CD4-positive, alpha-beta T cell treated with Interleukin-4 for 4 hours (primary cell): ENCODE measurements around the gene PKIG.
"Not testable (repeated sequence)": the region's sequence is repeated elsewhere in the genome, so short reads cannot be mapped to it uniquely, and the experiment has no call there.

Experiments used
- DNase-seq: peaks from one replicate; pipeline ENCODE4 v3.0.0-alpha.2; 2020

PKIG gene

GRCh38 chr20:44643596-44644229, 61.3 kb downstream of the PKIG start:
- peak; percentile 77 for DNase-seq

DNA sequence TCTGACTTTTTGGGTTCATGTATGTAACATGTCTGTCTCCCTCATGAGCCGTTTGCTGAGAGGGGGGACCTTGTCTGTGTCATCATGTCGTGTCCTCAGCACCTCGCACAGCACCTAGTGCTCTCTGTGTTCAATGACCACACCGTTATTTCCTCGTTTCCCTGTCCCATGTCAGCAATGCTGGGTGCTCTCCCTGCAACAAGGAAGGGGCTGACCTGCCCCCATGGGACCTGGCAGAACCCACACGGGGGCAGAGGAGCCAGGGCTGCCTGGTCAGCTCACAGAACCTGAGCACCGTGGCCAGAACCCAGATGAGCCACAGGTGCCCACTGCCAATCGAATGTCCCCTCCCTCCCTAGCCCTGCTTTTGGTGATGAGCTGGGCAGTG, 61.8 kb downstream of the PKIG start:
- DNase-seq: peak; percentile 21

GRCh38 chr20:44644667-44645131, 62.3 kb downstream of the PKIG start:
- DNase-seq: peak; percentile 73

DNA sequence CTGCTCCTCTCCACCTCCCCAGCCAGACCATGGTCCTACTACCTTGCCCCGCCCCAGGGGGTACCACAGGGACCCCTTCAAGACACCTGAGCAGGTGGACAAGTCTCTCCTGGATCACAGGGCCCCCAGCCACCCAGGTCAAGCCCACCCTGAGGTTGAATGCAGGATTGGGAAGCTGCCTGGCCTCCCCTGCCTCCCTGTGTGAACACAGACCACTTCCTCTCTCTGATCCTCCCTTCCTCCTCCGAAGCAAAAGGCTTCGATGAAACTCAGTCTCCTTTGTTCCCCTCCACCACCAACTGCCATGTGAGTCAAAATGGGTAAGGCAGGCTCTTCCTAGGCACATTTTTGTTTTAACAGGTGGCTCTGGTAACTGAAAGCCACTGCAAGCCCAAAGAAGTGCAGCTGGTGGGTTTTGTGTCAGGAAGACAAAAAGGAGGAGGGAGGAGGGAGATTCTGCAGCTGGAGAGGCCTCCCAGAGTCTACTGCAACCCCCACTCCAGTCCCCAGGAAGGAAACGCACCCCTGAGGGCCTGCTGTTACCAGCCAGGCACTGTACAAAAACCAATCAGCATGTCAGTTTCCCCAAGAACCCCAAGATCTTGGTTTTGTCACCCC, 63.8 kb downstream of the PKIG start:
- DNase-seq: peak; percentile 38

DNA sequence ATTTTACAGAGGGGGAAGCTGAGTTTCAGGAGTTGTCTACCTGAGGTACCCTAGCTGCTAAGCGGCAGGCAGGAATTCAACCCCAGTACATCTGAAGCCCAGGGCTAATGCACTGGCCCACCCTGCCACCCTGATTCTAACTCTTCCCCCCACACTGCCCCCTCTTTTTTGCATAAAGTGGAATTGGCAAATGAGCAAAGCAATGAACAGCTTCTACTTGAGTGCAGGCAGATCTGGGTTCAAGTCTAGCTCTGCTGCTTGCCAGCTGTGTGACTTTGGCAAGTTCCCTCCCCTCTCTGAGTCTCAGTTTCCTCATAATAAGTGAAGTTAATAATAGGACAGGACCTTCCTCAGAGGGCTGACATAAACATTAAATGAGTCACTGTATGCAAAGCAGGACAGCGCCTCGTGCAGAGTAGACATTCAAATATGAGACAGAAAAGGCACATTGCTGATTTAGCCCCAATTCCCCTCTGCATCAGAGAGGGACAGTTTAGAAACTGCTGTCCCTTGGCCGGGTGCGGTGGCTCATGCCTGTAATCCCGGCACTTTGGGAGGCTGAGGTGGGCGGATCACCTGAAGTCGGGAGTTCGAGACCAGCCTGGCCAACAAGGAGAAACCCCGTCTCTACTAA, 64.4 kb downstream of the PKIG start:
- DNase-seq: peak; percentile 65

DNA sequence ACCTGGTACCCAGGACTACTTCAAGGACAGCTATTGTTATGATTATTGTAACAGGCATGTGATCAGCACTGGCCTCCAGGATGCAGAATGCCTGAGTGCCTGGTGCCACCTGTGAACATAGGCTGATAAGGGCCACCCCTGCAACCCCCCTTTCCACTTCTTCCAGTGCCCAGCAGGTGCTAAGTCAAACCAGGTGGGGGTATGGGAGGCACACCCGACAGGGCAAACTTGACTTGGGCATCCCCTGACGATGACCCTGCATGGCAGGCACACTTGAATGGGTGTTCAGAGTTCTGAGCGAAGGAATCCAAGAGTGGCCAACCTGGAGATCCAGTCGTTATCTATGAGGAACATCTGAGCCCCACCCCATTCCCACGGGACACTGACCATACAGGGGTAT, 65.7 kb downstream of the PKIG start:
- DNase-seq: no peak

- no peak for DNase-seq
These were observed 66.2 kb downstream of the PKIG start for GRCh38 chr20:44648579-44648978.

GRCh38 chr20:44649126-44649525, 66.7 kb downstream of the PKIG start:
- DNase-seq: no peak

GRCh38 chr20:44649976-44650375, 67.6 kb downstream of the PKIG start:
- DNase-seq: no peak

DNA sequence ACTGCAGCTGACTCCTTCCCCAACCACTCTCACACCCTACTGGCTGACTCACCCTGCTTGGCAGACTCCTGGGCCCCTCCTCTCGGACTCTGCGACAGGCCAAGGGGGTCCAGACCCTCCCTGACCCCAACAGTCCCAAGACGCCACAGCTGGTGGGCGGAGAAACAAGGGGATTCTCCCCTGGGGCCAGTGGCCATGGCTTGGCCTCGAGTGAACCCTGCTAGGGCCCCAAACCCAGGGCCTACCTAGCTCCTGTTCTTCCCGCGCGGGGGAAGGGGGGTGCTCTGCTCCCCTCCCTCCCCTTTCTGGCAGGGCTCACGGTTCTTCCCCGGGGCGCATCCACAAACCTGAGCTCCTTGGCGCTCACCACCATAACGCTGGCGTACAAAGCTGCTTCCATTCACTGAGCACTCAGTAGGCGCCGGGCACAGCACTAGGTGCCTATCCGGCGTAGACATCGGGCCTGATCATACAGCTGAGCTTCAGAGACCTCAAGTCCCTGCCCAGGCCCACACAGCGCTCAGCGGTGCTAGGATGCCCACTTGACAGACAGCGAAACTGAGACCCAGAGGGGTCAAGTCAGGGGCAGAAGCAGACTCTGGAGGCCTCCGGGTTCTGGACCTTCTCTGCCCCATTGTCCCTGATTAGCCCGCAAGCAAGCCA, 68.5 kb downstream of the PKIG start:
- peak; percentile 32 for DNase-seq

- no peak for DNase-seq
These were observed 69.0 kb downstream of the PKIG start for GRCh38 chr20:44651434-44651683.

GRCh38 chr20:44651684-44652423, 69.5 kb downstream of the PKIG start, which contains the start of gene ADA:
Gene ADA (minus strand): TSS chr20:44651699. CDS start chr20:44651607, 92 bp downstream.
- peak; percentile 16 for DNase-seq

DNA sequence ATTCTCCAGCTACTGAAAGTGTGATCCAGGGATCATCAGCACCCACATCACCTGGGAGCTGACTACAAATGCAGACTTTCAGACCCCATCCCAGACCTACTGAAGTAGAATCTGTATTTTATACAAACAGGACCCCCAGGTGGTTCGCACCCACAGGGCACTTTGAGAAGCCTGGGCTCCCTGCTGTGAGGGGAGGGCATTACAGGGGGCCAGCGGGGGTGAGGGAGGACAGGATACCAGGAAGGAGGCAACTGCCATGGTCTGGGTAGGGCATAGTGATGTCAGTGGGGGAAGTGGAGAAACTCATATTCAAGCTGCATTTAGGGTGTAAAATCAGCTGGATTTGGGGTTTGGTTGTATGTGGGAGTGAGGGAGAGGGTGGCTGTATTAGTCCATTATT, 71.2 kb downstream of the PKIG start:
- no peak for DNase-seq

DNA sequence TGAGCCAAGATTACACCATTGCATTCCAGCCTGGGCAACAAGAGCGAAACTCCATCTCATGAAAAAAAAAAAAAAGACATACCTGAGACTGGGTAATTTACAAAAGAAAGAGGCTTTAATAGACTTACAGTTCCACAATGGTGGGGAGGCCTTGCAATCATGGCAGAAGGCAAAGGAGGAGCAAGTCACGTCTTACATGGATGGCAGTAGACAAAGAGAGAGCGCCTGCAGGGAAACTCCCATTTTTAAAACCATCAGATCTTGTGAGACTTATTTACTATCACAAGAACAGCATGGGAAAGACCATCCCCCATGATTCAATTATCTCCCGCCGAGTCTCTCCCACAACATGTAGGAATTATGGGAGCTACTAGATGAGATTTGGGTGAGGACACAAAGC, 71.8 kb downstream of the PKIG start:
- DNase-seq: not testable (repeated sequence)

DNA sequence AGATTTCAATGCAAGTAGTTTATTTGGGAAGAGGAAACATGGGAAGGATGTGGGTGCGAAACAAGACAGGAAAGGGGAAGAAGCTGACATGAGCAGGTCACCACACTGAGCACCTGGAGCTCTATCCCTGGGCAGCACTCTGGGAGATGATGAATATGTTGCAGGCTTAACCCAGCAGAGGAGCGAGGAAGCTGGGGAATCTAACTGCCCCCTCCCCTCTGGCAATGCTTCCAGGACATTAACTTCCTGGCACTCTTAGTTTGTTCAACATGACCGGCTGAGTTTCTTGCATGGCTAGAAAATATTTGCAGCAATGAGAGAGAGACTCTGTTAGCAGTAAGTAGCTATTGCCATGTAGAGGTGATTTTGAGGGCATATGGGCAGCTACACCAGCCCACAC, 74.1 kb downstream of the PKIG start:
- DNase-seq: no peak

DNA sequence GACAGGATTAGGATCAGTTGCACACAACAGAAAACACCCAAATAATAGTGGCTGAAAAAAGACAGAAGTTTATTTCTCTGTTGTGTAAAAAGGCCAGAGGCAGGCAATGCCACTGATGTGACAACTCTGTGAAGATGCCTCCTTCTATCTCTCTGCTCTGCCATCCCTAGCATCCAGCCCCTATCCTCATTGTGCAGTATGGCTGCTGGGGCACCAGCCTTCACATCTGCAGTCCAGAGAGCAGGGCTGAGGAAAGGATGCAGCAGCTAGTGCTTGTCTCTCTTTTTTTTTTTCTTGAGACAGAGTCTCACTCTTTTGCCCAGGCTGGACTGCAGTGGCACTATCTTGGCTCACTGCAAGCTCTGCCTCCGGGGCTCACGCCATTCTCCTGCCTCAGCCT, 75.5 kb downstream of the PKIG start:
- DNase-seq: no peak

DNA sequence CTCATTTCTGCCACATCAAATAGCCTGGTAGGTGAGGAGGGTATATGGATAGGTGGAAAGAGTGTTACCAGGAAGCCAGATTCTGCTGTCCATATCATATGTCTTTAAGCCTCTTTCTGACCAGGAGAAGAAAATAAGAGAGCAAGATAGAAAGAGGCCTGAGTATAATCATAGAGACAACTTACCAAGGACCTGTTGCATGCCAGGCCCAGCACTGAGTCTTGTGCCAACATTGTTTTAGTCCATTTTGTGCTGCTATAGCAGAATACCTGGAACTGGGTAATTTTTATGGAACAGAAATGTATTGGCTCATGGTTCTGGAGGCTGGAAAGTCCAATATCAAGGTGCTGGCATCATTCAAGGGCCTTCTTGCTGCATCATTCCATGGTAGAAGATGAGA, 76.4 kb downstream of the PKIG start:
- no peak for DNase-seq

- no peak for DNase-seq
These were observed 77.6 kb downstream of the PKIG start for GRCh38 chr20:44659931-44660330.

DNA sequence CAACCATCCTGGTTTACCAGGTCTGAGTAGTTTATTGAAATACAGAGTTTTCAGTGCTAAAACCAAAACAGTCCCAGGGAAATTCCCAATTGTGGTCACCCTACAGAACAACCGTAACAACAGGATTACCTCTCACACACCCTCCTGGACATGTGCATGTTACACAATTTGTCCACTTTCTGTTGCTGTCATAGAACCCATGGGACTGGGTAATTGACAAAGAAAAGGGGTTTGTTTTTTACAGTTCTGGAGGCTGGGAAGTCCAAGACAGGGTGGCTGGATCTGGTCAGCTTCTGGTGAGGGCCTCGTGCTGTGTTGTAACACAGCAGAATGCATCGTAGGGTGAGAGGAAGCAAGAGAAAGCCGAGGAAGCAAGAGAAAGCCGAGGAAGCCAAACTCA, 78.2 kb downstream of the PKIG start:
- DNase-seq: no peak

DNA sequence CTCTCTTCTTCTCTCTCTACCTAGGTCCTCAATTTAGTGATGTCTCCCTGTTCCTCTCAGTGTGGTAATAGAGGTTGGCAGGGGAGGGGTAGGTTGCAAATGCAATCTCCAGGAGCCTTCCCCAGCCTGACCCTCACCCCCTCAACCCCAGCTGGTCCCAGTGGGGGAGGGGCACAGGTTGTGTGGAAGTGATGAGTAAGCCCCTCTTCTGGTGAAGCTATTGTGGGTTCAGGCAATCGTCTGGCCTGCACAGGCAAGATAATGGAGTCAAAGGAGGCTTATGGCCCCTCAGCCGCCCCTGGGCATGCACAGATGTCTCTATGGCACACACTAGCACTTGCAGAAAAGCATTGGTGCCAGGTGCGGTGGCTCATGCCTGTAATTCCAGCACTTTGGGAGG, 79.9 kb downstream of the PKIG start:
- no peak for DNase-seq

- DNase-seq: no peak
These were observed 81.8 kb downstream of the PKIG start for GRCh38 chr20:44664131-44664530.

- DNase-seq: no peak
These were observed 83.7 kb downstream of the PKIG start for GRCh38 chr20:44666066-44666465.
